Cortex of kidney (tissue), 1 donor: Measurements from ENCODE around the gene ASL.
"Not testable (repeated sequence)": the region's sequence is repeated elsewhere in the genome, so short reads cannot be mapped to it uniquely, and the experiment has no call there.

Experiments
- DNase-seq: peaks from one replicate; lab custom pipeline; 2025; lab: John Stamatoyannopoulos, UW

The ASL gene

DNA sequence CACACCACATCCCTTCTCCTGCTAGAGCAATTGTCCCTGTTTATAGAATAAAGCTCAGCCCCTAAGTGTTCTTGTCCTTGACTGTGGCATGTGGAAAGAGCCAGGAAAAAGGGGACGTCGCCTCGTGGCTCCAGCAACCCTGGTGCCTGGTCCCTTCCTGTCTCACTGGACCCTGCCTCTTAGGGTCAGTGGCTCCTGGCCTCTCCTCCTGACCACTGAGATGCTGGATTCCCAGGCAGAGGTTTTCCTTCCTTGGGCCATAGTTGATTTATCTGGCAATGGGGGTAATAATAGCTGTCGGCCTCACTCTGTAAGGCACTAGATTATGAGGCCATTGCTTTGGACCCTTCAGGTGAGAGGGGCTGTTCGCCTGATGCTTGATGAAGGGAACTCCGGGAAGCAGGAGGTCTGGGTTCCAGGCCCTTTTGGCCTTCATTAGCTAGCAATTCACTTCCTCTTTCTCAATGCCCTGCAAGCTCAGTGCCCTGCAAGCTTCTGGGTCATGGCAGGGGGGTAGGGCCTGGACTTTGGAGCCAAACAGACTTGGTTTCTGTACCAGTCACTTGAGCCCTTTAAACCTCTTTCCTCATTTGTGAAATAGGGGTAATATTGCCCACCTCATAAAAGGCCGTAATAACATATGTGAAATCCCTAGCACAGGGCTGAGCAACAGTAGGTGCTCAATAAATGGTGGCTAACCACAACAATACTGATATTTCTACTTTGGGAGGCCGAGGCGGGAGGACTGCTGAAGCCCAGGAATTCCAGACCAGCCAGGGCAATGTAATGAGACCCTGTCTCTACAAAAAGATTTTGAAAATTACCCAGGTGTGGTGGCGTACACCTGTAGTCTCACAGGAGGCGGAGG lies 1.1 kb downstream of the ASL start:
- DNase-seq: no peak

- DNase-seq: no peak
Measured at GRCh38 chr7:66078067-66078466, 2.4 kb downstream of the ASL start.

DNA sequence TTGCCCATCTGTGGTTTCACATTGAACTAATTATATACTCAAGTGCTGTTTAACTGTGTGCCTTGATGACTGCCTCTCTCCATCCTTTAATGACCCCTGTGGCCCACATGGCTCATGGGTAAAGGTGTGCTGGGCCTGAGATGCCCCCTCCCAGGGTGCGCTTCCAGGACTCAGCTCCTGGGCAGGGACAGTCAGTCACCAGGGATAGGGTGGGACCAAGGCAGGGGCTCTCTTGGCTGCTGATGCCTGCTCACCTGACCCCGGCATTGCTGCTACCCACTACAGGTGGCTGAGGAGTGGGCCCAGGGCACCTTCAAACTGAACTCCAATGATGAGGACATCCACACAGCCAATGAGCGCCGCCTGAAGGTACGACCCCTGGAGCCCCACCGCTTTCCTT lies 6.5 kb downstream of the ASL start:
- DNase-seq: no peak

- DNase-seq: no peak
Measured at GRCh38 chr7:66082886-66083415, 7.3 kb downstream of the ASL start.

GRCh38 chr7:66083677-66084076 lies 8.1 kb downstream of the ASL start:
- DNase-seq: no peak

DNA sequence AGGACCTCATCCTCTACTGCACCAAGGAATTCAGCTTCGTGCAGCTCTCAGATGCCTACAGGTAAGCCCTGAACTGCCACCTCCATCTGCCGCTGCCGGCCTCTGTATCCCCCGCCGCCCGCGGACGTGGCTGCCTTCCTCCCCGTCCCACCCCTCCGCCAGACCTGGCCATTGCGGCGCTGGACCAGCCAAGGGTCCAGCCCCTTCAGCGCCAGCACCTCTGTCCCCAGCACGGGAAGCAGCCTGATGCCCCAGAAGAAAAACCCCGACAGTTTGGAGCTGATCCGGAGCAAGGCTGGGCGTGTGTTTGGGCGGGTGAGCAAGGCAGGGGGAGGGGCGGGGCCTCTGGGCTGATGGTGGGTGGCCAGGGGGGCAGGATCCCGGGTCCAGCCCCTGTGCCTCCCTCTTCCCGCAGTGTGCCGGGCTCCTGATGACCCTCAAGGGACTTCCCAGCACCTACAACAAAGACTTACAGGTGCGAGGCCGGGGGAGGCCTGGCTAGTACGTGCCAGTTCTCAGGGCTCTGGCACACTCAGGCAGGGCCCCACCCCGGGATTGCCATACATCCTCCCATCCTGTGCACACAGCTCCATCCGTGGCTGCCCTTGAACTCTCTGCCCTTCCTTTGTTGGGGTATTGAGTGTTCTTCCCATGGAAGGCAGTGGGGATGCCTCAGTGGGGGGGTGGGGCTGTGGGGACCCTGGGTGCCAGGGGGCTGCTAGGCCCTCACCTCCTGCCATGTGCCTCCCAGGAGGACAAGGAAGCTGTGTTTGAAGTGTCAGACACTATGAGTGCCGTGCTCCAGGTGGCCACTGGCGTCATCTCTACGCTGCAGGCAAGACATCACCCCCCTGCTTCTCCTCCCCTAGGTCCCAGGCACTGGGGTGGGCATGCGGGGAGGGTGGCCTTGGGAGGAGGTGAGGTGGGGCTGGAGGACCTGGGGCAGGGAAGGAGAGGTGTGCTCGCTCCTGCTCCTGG lies 13.5 kb downstream of the ASL start:
- DNase-seq: no peak

DNA sequence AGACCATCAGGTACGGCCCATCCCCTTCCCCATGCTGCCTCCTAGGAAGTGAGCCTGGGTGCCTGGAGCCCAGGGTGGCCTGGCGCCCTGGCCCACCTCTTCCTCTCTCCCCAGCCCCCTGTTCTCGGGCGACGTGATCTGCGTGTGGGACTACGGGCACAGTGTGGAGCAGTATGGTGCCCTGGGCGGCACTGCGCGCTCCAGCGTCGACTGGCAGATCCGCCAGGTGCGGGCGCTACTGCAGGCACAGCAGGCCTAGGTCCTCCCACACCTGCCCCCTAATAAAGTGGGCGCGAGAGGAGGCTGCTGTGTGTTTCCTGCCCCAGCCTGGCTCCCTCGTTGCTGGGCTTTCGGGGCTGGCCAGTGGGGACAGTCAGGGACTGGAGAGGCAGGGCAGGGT lies 17.0 kb downstream of the ASL start:
- DNase-seq: no peak

- DNase-seq: no peak
Measured at GRCh38 chr7:66095010-66095409, 19.4 kb downstream of the ASL start.

DNA sequence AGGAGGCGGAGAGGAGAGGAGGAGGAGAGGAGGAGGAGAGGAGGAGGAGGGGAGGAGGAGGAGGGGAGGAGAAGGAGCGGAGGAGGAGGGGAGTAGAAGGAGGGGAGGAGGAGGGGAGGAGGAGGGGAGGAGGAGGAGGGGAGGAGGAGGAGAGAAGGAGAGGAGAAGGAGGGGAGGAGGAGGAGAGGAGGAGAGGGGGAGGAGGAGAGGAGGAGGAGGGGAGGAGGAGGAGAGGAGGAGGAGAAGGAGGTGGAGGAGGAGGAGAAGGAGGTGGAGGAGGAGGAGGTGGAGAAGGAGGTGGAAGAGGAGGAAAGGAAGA lies 23.6 kb downstream of the ASL start:
- DNase-seq: no peak

DNA sequence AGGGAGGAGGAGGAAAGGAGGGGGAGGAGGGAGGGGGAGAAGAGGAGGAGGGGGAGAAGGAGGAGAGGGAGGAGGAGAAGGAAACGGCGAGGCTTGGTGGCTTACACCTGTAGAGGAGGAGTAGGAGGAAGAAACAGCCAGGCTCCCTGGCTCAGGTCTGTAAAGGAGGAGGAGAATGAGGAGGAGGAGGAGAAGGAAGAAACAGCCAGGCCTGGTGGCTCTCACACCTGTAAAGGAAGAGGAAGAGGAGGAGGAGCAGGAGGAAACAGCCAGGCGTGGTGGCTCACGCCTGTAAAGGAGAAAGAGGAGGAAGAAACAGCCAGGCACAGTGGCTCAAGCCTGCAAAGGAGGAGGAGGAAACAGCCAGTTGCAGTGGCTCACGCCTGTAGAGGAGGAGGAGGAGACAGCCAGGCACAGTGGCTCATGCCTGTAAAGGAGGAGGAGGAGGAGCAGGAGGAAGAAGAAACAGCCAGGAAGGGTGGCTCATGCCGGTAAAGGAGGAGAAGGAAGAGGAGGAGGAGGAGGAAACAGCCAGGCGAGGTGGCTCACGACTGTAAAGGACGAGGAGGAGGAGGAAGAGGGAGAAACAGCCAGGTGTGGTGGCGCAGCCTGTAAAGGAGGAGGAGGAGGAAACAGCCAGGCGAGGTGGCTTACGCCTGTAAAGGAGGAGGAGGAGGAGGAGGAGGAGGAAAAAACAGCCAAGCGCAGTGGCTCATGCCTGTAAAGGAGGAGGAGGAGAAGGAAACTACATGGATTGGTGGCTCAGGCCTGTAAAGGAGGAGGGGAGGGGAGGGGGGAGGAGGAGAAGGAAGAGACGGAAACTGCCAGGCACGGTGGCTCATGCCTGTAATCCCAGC lies 24.2 kb downstream of the ASL start:
- DNase-seq: no peak

DNA sequence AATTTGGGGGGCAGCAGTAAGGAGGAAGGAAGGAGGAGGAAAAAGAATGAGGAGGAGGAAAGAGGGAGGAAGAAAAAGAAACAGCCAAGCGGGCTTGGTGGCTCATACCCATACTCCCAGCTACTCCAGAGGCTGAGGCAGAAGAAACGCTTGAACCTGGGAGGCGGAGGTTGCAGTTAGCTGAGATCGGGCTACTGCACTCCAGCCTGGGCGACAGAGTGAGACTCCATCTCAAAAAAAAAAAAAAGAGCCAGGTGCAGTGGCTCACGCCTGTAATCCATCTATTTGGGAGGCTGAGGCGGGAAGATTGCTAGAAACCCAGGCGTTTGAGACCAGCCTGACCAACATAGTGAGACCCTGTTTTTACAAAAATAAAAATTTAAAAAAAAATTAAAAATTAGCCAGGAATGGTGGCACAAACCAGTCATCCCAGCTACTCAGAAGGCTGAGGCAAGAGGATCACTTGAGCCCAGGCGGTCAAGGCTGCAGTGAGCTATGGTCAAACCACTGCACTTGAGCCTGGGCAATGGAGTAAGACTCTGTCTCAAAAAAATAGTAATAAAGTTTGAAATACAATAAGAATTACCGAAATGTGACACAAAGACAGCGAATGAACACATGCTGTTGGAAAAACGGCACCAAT lies 24.9 kb downstream of the ASL start:
- no peak for DNase-seq

GRCh38 chr7:66102168-66102567 lies 26.5 kb downstream of the ASL start:
- DNase-seq: not testable (repeated sequence)

DNA sequence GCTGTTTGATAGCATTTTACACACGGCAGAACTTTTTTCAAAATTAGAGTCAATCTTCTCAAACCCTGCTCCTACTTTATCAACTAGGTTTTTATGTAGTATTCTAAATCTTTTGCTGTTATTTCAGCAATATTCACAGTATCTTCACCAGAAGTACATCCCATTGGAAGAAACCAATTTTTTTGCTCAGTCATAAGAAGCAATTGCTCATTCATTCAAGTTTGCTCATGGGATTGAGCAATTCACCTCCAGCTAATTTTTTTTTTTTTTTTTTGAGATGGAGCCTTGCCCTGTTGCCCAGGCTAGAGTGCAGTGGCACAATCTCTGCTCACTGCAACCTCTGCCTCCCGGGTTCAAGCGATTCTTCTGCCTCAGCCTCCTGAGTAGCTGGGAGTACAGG lies 28.4 kb downstream of the ASL start:
- not testable (repeated sequence) for DNase-seq

DNA sequence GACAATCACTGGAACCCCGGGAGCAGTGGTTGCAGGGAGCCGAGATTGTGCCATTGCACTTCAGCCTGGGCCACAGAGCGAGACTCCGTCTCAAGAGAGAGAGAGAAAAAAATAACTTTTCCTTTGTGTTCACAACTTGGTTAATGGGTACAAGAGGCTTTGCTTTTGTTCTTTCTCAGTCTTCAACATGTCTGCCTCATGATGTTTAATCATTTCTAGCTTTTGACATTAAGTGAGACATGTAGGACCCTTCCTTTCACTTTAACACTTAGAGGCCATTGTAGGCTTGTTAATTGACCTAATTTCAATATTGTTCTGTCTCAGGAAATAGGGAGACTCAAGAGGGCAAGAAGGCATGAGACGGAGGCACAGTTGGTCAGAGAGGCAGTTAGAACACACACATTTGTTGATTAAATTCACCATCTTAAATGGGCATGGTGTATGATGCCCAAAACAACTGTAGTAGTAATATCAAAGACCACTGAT lies 29.7 kb downstream of the ASL start:
- no peak for DNase-seq

GRCh38 chr7:66108410-66108809 lies 32.8 kb downstream of the ASL start:
- DNase-seq: not testable (repeated sequence)

DNA sequence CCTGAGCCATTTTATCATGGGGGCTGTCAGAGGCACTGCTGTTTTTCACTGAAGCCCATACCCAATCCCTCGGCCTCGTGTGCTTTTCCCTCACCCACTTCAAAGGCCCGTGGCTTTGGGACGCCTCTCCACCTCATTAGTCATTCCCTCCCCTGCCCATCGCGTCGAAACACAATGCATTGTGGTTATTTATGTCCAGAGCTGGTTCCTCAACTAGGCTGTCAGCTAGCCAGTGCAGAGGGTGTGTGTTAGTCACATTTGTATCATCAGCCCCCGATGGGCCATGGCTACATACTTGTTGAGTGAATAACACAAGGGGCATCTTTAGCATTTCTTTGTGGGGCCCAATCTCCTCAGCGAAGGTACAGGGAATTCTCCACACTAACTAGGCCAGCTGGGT lies 35.2 kb downstream of the ASL start:
- no peak for DNase-seq

- no peak for DNase-seq
Measured at GRCh38 chr7:66114743-66115649, 39.4 kb downstream of the ASL start, which contains the start of gene CRCP. CRCP (plus strand) TSS chr7:66114847; CDS start chr7:66114963, 116 bp downstream.

- not testable (repeated sequence) for DNase-seq
Measured at GRCh38 chr7:66116680-66117420, 41.2 kb downstream of the ASL start.

- DNase-seq: no peak
Measured at GRCh38 chr7:66118603-66119002, 43.0 kb downstream of the ASL start.
